Measurements from ENCODE around the gene ROMO1.

GRCh38 chr20:35724321-35725230 lies 25.4 kb downstream of the ROMO1 start:
- TF ChIP-seq, protein P1, sequence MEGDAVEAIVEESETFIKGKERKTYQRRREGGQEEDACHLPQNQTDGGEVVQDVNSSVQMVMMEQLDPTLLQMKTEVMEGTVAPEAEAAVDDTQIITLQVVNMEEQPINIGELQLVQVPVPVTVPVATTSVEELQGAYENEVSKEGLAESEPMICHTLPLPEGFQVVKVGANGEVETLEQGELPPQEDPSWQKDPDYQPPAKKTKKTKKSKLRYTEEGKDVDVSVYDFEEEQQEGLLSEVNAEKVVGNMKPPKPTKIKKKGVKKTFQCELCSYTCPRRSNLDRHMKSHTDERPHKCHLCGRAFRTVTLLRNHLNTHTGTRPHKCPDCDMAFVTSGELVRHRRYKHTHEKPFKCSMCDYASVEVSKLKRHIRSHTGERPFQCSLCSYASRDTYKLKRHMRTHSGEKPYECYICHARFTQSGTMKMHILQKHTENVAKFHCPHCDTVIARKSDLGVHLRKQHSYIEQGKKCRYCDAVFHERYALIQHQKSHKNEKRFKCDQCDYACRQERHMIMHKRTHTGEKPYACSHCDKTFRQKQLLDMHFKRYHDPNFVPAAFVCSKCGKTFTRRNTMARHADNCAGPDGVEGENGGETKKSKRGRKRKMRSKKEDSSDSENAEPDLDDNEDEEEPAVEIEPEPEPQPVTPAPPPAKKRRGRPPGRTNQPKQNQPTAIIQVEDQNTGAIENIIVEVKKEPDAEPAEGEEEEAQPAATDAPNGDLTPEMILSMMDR (IDR thresholded peaks at IDR 0.05): no peak
- no peak for TF ChIP-seq POLR2A (IDR thresholded peaks at IDR 0.05)

All from Peyer's patch (tissue), 4 donors.